ENCODE measurements around the gene PLXNA2. TPM values are rescaled to one million over a fixed set of nuclear protein-coding genes. Genes with fewer than 3 reads are reported as not detected.

PLXNA2 gene
- total RNA-seq, 1 experiment from 2014 or later = 0.89 TPM

DNA sequence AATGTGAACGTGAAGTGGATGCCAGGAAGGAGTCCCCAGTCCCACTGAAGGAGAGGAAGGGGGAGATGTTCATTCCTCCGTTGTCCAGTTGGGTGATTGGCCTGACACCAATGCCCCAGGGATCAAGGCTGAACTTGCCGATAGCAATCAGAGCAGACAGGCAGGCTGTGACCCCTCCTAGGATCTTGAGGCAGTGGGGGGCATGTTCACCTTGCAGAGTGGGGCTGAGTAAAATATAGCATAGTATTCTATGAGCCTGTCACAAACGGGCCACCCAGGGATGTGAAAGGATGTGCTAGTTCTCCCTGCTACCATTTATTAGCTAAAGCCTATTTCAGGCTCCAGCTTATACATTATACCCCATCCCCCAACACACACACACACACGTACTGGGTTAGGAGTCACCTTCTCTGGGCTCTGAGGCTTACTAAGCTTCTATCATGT lies 252.6 kb downstream of the PLXNA2 start:
- ChIA-PET RAD21 (ENCODE audit: low non-redundant PET in 1 of 2, low total read pairs in 2 of 2, uncharacterized antibody in 2 of 2, unreplicated experiment in 2 of 2) (no interaction called here), CTCF (no interaction called here), POLR2A (no interaction called here)
- Histone ChIP-seq H3K36me3 (ENCODE audit: control insufficient read depth in 1 of 2, insufficient read depth in 2 of 2, low read length in 2 of 2) (no peaks in the 10 kb centered on the region), H2AFZ (ENCODE audit: low read depth, low read length, poor library complexity, severe bottlenecking) (no peak overlapping the region), H3K9me2 (ENCODE audit: insufficient read depth) (no peaks in the 10 kb centered on the region), H3K27ac (ENCODE audit: low read depth, low read length) (no peak overlapping the region), H4K20me1 (ENCODE audit: insufficient read depth) (no peaks in the 10 kb centered on the region), H3K27me3 (ENCODE audit: insufficient read depth, low read length) (peaks cover 28% of the 10 kb centered on the region), H3K9me3 (ENCODE audit: control insufficient read depth in 1 of 2, insufficient read depth in 1 of 2, low read depth in 1 of 2, low read length in 2 of 2) (no peaks in the 10 kb centered on the region), H3K4me3 (replicated peaks in 1 of 2; ENCODE audit: low read depth in 1 of 2, low read length in 2 of 2) (no peak overlapping the region), H3K4me1 (ENCODE audit: control insufficient read depth in 1 of 2, insufficient read depth in 2 of 2, low read length in 2 of 2) (no peaks in the 10 kb centered on the region), H3K9ac (ENCODE audit: low read length) (no peak overlapping the region), H3K79me2 (ENCODE audit: insufficient read depth, low read length) (no peaks in the 10 kb centered on the region), H3K4me2 (ENCODE audit: low read length) (no peak overlapping the region)
- no peak for ATAC-seq
- no peak for DNase-seq (ENCODE audit: low read depth, low spot score)
- intact Hi-C loops (cut with micrococcal nuclease) = no loop called here
- TF ChIP-seq, protein P1, sequence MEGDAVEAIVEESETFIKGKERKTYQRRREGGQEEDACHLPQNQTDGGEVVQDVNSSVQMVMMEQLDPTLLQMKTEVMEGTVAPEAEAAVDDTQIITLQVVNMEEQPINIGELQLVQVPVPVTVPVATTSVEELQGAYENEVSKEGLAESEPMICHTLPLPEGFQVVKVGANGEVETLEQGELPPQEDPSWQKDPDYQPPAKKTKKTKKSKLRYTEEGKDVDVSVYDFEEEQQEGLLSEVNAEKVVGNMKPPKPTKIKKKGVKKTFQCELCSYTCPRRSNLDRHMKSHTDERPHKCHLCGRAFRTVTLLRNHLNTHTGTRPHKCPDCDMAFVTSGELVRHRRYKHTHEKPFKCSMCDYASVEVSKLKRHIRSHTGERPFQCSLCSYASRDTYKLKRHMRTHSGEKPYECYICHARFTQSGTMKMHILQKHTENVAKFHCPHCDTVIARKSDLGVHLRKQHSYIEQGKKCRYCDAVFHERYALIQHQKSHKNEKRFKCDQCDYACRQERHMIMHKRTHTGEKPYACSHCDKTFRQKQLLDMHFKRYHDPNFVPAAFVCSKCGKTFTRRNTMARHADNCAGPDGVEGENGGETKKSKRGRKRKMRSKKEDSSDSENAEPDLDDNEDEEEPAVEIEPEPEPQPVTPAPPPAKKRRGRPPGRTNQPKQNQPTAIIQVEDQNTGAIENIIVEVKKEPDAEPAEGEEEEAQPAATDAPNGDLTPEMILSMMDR (IDR thresholded peaks at IDR 0.05 in 2 of 3, conservative IDR thresholded peaks at IDR 0.05 in 1 of 3; ENCODE audit: borderline replicate concordance in 1 of 3, insufficient read depth in 1 of 3, low read depth in 2 of 3, low read length in 2 of 3) = no peak
- TF ChIP-seq CEBPB (IDR thresholded peaks at IDR 0.05; ENCODE audit: low read depth) (no peak), EZH2phosphoT487 (IDR thresholded peaks at IDR 0.05; ENCODE audit: borderline replicate concordance) (no peak), SIN3A (IDR thresholded peaks at IDR 0.05; ENCODE audit: low read depth) (no peak), ZFX (IDR thresholded peaks at IDR 0.05) (no peak), ELF1 (IDR thresholded peaks at IDR 0.05; ENCODE audit: borderline replicate concordance, low read depth) (no peak), SRF (IDR thresholded peaks at IDR 0.05; ENCODE audit: low read depth) (no peak), ZNF274 (IDR thresholded peaks at IDR 0.05; ENCODE audit: low read depth, low read length) (no peak), POLR2AphosphoS5 (IDR thresholded peaks at IDR 0.05; ENCODE audit: low read depth, low read length) (no peak), YY1 (IDR thresholded peaks at IDR 0.05; ENCODE audit: extremely low read depth, insufficient replicate concordance, low read depth, low read length) (no peak), CBX3 (IDR thresholded peaks at IDR 0.05; ENCODE audit: low read depth) (no peak), EGR1 (IDR thresholded peaks at IDR 0.05; ENCODE audit: low read depth) (no peak)
- TF ChIP-seq, protein P2, sequence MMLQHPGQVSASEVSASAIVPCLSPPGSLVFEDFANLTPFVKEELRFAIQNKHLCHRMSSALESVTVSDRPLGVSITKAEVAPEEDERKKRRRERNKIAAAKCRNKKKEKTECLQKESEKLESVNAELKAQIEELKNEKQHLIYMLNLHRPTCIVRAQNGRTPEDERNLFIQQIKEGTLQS (IDR thresholded peaks at IDR 0.05) = no peak
- TF ChIP-seq, protein P3, sequence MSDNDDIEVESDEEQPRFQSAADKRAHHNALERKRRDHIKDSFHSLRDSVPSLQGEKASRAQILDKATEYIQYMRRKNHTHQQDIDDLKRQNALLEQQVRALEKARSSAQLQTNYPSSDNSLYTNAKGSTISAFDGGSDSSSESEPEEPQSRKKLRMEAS (IDR thresholded peaks at IDR 0.05) = no peak
- BruUV-seq (replicated peaks) = no TSS peak

Measured in HCT116 (cell line).